ENCODE results near the gene RBM5.

GRCh38 chr3:50136714-50137405 lies 48.1 kb downstream of the RBM5 start:
- no peak for TF ChIP-seq CTCF (tag by site-specific recombination; IDR thresholded peaks at IDR 0.05)
- no peak for TF ChIP-seq RBAK (tag by site-specific recombination; IDR thresholded peaks at IDR 0.05)
- no peak for TF ChIP-seq ZBTB11 (tag by site-specific recombination; conservative IDR thresholded peaks at IDR 0.05; ENCODE audit: low read depth)
- TF ChIP-seq ZNF707 (tag by site-specific recombination; IDR thresholded peaks at IDR 0.05), result no peak
- no peak for TF ChIP-seq YY1 (tag by site-specific recombination; IDR thresholded peaks at IDR 0.05)
- no peak for TF ChIP-seq HOXA7 (CRISPR knock-in tag; IDR thresholded peaks at IDR 0.05; ENCODE audit: borderline replicate concordance)
- TF ChIP-seq ZNF366 (tag by site-specific recombination; conservative IDR thresholded peaks at IDR 0.05), result no peak
- no peak for TF ChIP-seq ZBTB17 (tag by site-specific recombination; IDR thresholded peaks at IDR 0.05)
- TF ChIP-seq ZNF138 (tag by site-specific recombination; IDR thresholded peaks at IDR 0.05; ENCODE audit: borderline replicate concordance), result no peak
- no peak for TF ChIP-seq ZNF776 (tag by site-specific recombination; IDR thresholded peaks at IDR 0.05; ENCODE audit: borderline replicate concordance)
- no peak for TF ChIP-seq ZNF837 (tag by site-specific recombination; IDR thresholded peaks at IDR 0.05)
- no peak for TF ChIP-seq ZNF274 (IDR thresholded peaks at IDR 0.05; ENCODE audit: low read length)
- TF ChIP-seq ZNF274 (tag by site-specific recombination; IDR thresholded peaks at IDR 0.05; ENCODE audit: borderline replicate concordance), result no peak
- no peak for TF ChIP-seq REST (tag by site-specific recombination; IDR thresholded peaks at IDR 0.05)
- no peak for TF ChIP-seq ZBTB8A (tag by site-specific recombination; IDR thresholded peaks at IDR 0.05)

Measured in HEK293 (cell line).